Fibroblast of skin of back (primary cell): ENCODE data around the gene LUC7L3. TPM values are rescaled to one million over a fixed set of nuclear protein-coding genes. Genes with fewer than 3 reads are reported as not detected.
"Not testable (repeated sequence)": the region's sequence is repeated elsewhere in the genome, so short reads cannot be mapped to it uniquely, and the experiment has no call there.

ENCODE experiments used
- DNase-seq: peaks from one replicate; pipeline ENCODE4 v3.0.0-alpha.2; 2013
- polyA plus RNA-seq, 2 experiments: library from polyadenylated mRNA; unstranded; fragments of 120-200 nt; gene quantifications; one replicate each; pipeline ENCODE4 v1.2.1, GENCODE V29; 2013; ENCODE audit not compliant: insufficient read length in 2 of 2

Gene LUC7L3
- polyA plus RNA-seq (2013, experiment 1 of 2; ENCODE audit: insufficient read length) = 91.2 TPM
- 104 TPM for polyA plus RNA-seq (2013, experiment 2 of 2; ENCODE audit: insufficient read length)

DNA sequence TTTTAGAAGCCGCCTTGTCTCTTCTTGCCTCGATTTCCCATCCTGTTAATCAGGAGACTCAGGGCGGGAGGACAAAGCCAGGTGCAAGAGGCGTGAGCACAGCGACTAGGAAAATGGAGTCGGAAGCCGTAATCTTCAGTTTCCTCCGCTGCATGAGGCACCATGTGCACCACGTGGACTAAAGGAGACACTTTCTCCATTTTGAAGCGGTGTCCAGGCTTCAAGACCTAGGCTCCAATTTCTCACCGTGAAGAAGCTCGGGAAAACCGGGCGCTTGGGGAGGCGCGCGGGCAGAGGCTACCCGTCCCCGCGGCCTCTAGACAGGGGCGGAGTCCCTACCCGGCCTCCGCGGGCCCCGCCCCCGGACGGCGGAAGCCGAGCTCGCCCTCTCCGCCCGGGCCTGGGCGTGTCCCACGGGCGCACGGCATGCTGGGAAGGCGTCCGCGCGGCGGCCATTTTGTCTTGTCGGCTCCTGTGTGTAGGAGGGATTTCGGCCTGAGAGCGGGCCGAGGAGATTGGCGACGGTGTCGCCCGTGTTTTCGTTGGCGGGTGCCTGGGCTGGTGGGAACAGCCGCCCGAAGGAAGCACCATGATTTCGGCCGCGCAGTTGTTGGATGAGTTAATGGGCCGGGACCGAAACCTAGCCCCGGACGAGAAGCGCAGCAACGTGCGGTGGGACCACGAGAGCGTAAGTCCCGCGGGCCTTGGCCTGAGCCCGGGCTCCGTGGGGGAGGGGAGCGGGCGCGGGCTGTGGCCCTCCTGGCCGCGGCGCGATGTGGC is at the start of gene LUC7L3:
TSS of gene LUC7L3 (plus strand) at position 460 of the 780 bp plus-strand sequence. CDS start at position 590, 130 bp downstream.
- DNase-seq = peak; percentile 94

GRCh38 chr17:50672071-50672470 is 47.3 kb upstream of the LUC7L3 start:
- no peak for DNase-seq

- no peak for DNase-seq
Observed at GRCh38 chr17:50672831-50673551, 46.4 kb upstream of the LUC7L3 start.

DNA sequence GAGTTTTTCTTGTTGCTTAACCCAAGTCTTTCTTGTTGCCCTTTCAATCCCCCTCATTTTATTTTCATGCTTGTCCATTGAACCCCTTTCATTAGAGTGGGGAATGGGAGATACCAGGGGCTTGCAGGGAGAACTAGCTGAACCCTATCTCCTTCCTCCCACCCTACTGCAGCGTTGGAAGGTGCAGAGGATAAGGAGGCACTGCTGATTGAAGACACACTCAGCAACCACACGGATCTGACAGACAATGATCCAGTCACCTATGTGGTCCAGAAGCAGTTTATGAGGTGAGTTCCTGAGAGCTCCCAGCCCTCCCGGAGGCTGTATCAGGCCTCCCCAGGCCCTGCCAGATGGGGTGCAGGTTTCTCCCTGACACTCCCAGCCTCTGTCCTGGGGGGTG is 44.2 kb upstream of the LUC7L3 start:
- DNase-seq = no peak

- DNase-seq = no peak
Observed at GRCh38 chr17:50675627-50676026, 43.8 kb upstream of the LUC7L3 start.

- no peak for DNase-seq
Observed at GRCh38 chr17:50676065-50676975, 43.1 kb upstream of the LUC7L3 start.

GRCh38 chr17:50677851-50678375 is 41.5 kb upstream of the LUC7L3 start:
- no peak for DNase-seq

GRCh38 chr17:50679008-50679544 is 40.3 kb upstream of the LUC7L3 start:
- no peak for DNase-seq

- no peak for DNase-seq
Observed at GRCh38 chr17:50680126-50680525, 39.3 kb upstream of the LUC7L3 start.

- not testable (repeated sequence) for DNase-seq
Observed at GRCh38 chr17:50680543-50681262, 38.7 kb upstream of the LUC7L3 start.

- peak; percentile 85 for DNase-seq
Observed at GRCh38 chr17:50681263-50682200, 37.9 kb upstream of the LUC7L3 start.

DNA sequence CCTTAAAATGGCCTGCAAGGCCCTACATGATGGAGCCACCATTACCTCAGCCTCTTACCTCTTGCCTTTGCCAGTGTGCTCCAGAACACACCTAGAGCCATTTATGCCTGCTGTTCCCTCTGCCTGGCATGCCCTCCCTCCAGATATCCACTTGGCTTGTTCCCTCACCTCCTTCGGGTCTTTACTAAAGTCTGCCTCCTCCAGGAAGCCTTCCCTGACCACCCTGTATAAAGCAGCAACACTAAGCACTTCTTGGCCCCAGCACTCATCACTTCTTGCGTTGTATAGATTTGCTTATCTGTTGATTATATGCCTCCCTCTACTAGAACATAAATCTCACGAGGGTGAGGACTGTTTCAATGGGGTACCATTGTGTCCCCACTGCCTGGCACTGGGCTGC is 37.0 kb upstream of the LUC7L3 start:
- no peak for DNase-seq

- no peak for DNase-seq
Observed at GRCh38 chr17:50682938-50683337, 36.5 kb upstream of the LUC7L3 start.

GRCh38 chr17:50683434-50684287 is 35.7 kb upstream of the LUC7L3 start:
- no peak for DNase-seq

DNA sequence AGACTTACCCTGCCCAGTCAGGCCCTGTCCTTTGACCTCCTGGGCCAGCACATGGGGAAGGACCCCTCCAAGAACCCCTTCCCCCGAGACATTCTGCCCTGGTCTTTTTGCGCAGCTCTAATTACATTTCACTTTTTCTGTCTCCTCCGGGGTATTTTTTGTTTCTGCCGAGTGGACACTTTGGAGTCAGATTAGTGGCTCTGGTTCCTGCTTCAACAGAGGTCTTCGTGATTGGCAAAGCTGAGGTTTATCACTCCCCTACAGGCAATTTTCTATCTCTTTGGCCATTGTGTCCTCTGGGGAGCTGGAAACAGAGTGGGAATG is 35.2 kb upstream of the LUC7L3 start:
- no peak for DNase-seq

- no peak for DNase-seq
Observed at GRCh38 chr17:50684612-50685333, 34.6 kb upstream of the LUC7L3 start.

DNA sequence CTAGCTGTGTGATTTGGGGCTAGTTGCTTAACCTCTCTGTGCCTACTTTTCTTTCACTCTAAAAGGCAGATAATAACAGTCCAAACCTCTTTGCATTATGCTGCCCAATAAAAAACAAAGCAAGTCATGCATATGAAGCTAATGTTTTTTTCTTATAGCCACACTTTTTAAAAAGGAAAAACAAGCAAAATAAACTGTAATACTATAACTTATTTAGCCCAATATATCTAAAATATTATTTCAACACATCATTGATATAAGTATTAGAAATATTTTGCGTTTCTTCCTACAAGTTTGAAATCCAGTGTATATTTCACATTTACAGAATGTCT is 34.1 kb upstream of the LUC7L3 start:
- DNase-seq = no peak

GRCh38 chr17:50685691-50686493 is 33.5 kb upstream of the LUC7L3 start:
- no peak for DNase-seq
